GM23338 (cell line): Measurements from ENCODE around the gene RASL12. TPM values are rescaled to one million over a fixed set of nuclear protein-coding genes. Genes with fewer than 3 reads are reported as not detected.

Experiments
- ATAC-seq: fragments of 200-7000 bp; cut with Tn5 transposase; 3 replicates; pipeline ENCODE4 v1.9.1; 2020
- DNase-seq: peaks from one replicate; pipeline ENCODE4 v3.0.0-alpha.2; 2015; ENCODE audit warnings: low spot score
- H2AFZ ChIP-seq: fragments of 200-600 bp; sonication (generic); 2 replicates; pipeline ENCODE4 v1.8.0; 2016; ENCODE audit warnings: antibody characterized with exemption, mild to moderate bottlenecking, moderate library complexity
- H3F3A ChIP-seq: fragments of 200-600 bp; sonication (generic); replicated peaks from 2 replicates; pipeline ENCODE4 v1.8.0; 2017; ENCODE audit warnings: antibody characterized with exemption, mixed run types, low read depth
- H3K27ac ChIP-seq: fragments of 200-600 bp; sonication (generic); 2 replicates; pipeline ENCODE4 v1.6.1; 2016; ENCODE audit warnings: low read depth
- H3K27me3 ChIP-seq: fragments of 200-600 bp; sonication (generic); 2 replicates; pipeline ENCODE4 v1.8.0; 2016; ENCODE audit warnings: mild to moderate bottlenecking, mixed run types, moderate library complexity; ENCODE audit not compliant: insufficient read depth
- H3K36me3 ChIP-seq: fragments of 200-600 bp; sonication (generic); 2 replicates; pipeline ENCODE4 v1.8.0; 2016; ENCODE audit warnings: mild to moderate bottlenecking; ENCODE audit not compliant: insufficient read depth
- H3K4me1 ChIP-seq: fragments of 200-600 bp; sonication (generic); 2 replicates; pipeline ENCODE4 v1.8.0; 2016; ENCODE audit warnings: mild to moderate bottlenecking, moderate library complexity; ENCODE audit not compliant: insufficient read depth
- H3K4me2 ChIP-seq: fragments of 200-600 bp; sonication (generic); 2 replicates; pipeline ENCODE4 v1.7.1; 2017; ENCODE audit warnings: mixed run types
- H3K4me3 ChIP-seq: fragments of 200-600 bp; sonication (generic); 2 replicates; pipeline ENCODE4 v1.6.1; 2016; ENCODE audit warnings: mixed run types
- H3K79me2 ChIP-seq: fragments of 200-600 bp; sonication (generic); replicated peaks from 2 replicates; pipeline ENCODE4 v1.8.0; 2017; ENCODE audit warnings: mild to moderate bottlenecking; ENCODE audit not compliant: insufficient read depth
- H3K9me2 ChIP-seq: fragments of 200-600 bp; sonication (generic); 2 replicates; pipeline ENCODE4 v1.8.0; 2017; ENCODE audit not compliant: insufficient read depth
- H4K20me1 ChIP-seq: fragments of 200-600 bp; sonication (generic); replicated peaks from 2 replicates; pipeline ENCODE4 v1.8.0; 2017; ENCODE audit warnings: mild to moderate bottlenecking; ENCODE audit not compliant: insufficient read depth
- H3K27ac Mint-ChIP-seq: 2 replicates; pipeline ENCODE4 v1.8.0; 2020; ENCODE audit warnings: inconsistent platforms, mild to moderate bottlenecking, moderate library complexity, mixed read lengths
- H3K27me3 Mint-ChIP-seq: 3 replicates; pipeline ENCODE4 v1.8.0; 2022; ENCODE audit warnings: low read depth, mild to moderate bottlenecking, moderate library complexity, mixed read lengths, inconsistent platforms; ENCODE audit not compliant: insufficient read depth, poor library complexity
- H3K36me3 Mint-ChIP-seq: 3 replicates; pipeline ENCODE4 v1.8.0; 2021; ENCODE audit warnings: low read depth, mild to moderate bottlenecking, inconsistent platforms, moderate library complexity, mixed read lengths
- H3K4me1 Mint-ChIP-seq: 3 replicates; pipeline ENCODE4 v1.8.0; 2020; ENCODE audit warnings: mild to moderate bottlenecking, inconsistent platforms, mixed read lengths
- H3K4me3 Mint-ChIP-seq: 3 replicates; pipeline ENCODE4 v1.8.0; 2021; ENCODE audit warnings: moderate library complexity, mild to moderate bottlenecking, inconsistent platforms, mixed read lengths
- H3K9me3 Mint-ChIP-seq: 3 replicates; pipeline ENCODE4 v1.8.0; 2020; ENCODE audit warnings: moderate library complexity, mild to moderate bottlenecking, inconsistent platforms, mixed read lengths
- CREB1 ChIP-seq: fragments of 250-450 bp; sonication (Bioruptor Pico); IDR thresholded peaks from 2 replicates; pipeline ENCODE4 v1.5.0; 2020; ENCODE audit warnings: low read depth, mild to moderate bottlenecking, moderate library complexity
- CTCF ChIP-seq, 2 experiments: fragments of 200-600 bp in 1 of 2; sonication (generic) in 1 of 2; conservative IDR thresholded peaks; 2 replicates each; pipeline versions ENCODE4 v1.5.1 to v1.6.1; 2016 to 2017; ENCODE audit warnings: antibody characterized with exemption in 2 of 2, low read depth in 2 of 2, mild to moderate bottlenecking in 2 of 2, moderate library complexity in 1 of 2
- EZH2 ChIP-seq: fragments of 200-600 bp; sonication (generic); IDR thresholded peaks from one replicate; pipeline ENCODE4 v1.8.0; 2017; ENCODE audit warnings: antibody characterized with exemption, mild to moderate bottlenecking, low read depth; ENCODE audit not compliant: unreplicated experiment
- EZH2phosphoT487 ChIP-seq: fragments of 200-600 bp; sonication (generic); IDR thresholded peaks from one replicate; pipeline ENCODE4 v1.8.1; 2018; ENCODE audit warnings: antibody characterized with exemption; ENCODE audit not compliant: unreplicated experiment
- JUNB ChIP-seq: IDR thresholded peaks from one replicate; pipeline ENCODE4 v1.6.1; 2016; ENCODE audit warnings: antibody characterized with exemption; ENCODE audit not compliant: unreplicated experiment
- NANOG ChIP-seq: IDR thresholded peaks from 2 replicates; pipeline ENCODE4 v1.6.1; 2016; ENCODE audit warnings: antibody characterized with exemption, borderline replicate concordance
- STAT1 ChIP-seq: IDR thresholded peaks from one replicate; pipeline ENCODE4 v1.6.1; 2016; ENCODE audit warnings: antibody characterized with exemption; ENCODE audit not compliant: unreplicated experiment
- ZNF114 ChIP-seq: fragments of 250-450 bp; sonication (Bioruptor Pico); IDR thresholded peaks from 2 replicates; pipeline ENCODE4 v1.5.0; 2020; ENCODE audit warnings: mild to moderate bottlenecking, moderate library complexity
- ZNF331 ChIP-seq: fragments of 250-450 bp; sonication (Bioruptor Pico); IDR thresholded peaks from 2 replicates; pipeline ENCODE4 v1.5.0; 2020; ENCODE audit warnings: low read depth, mild to moderate bottlenecking, moderate library complexity
- polyA plus RNA-seq: library from polyadenylated mRNA; unstranded; fragments of >200 nt; fragmentation: Nextera tagmentation; extraction: Ambion mirVana; gene quantifications from 2 replicates; pipeline ENCODE4 v1.2.1, GENCODE V29; 2016
- total RNA-seq: library from RNA; depleted of rRNA; stranded (reverse); fragments of >200 nt; shearing (Covaris generic); gene quantifications from 2 replicates; pipeline ENCODE4 v1.2.3, GENCODE V29; 2014
- TF ChIP-seq, protein P1 (sequence below): fragments of 250-450 bp; sonication (Bioruptor Pico); IDR thresholded peaks from 2 replicates; pipeline ENCODE4 v1.5.0; 2020; ENCODE audit warnings: mild to moderate bottlenecking, moderate library complexity

RASL12 gene
- total and polyA plus RNA-seq, 2 experiments from 2014 or later: 4.5 to 27.7 TPM

DNA sequence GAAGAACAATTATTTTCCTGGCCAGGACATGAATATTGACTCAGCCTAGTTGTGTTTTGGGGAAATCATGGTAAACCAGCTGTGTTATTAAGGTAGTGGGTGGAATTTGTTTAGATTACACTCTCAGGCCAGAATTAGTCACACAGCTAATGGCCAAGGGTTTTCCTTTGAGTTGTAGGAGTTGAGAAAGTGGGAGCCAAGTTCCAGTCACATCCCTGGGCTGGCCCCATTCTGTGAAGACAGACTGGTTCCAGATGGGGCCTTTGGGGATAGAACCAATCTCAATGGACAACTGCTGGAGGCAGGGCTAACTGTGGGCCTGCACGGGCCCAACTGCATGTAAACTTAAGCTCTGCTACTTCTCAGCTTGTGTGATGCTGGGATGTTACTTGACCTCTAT is 1.4 kb upstream of the RASL12 start (continued):
- TF ChIP-seq, protein P1, sequence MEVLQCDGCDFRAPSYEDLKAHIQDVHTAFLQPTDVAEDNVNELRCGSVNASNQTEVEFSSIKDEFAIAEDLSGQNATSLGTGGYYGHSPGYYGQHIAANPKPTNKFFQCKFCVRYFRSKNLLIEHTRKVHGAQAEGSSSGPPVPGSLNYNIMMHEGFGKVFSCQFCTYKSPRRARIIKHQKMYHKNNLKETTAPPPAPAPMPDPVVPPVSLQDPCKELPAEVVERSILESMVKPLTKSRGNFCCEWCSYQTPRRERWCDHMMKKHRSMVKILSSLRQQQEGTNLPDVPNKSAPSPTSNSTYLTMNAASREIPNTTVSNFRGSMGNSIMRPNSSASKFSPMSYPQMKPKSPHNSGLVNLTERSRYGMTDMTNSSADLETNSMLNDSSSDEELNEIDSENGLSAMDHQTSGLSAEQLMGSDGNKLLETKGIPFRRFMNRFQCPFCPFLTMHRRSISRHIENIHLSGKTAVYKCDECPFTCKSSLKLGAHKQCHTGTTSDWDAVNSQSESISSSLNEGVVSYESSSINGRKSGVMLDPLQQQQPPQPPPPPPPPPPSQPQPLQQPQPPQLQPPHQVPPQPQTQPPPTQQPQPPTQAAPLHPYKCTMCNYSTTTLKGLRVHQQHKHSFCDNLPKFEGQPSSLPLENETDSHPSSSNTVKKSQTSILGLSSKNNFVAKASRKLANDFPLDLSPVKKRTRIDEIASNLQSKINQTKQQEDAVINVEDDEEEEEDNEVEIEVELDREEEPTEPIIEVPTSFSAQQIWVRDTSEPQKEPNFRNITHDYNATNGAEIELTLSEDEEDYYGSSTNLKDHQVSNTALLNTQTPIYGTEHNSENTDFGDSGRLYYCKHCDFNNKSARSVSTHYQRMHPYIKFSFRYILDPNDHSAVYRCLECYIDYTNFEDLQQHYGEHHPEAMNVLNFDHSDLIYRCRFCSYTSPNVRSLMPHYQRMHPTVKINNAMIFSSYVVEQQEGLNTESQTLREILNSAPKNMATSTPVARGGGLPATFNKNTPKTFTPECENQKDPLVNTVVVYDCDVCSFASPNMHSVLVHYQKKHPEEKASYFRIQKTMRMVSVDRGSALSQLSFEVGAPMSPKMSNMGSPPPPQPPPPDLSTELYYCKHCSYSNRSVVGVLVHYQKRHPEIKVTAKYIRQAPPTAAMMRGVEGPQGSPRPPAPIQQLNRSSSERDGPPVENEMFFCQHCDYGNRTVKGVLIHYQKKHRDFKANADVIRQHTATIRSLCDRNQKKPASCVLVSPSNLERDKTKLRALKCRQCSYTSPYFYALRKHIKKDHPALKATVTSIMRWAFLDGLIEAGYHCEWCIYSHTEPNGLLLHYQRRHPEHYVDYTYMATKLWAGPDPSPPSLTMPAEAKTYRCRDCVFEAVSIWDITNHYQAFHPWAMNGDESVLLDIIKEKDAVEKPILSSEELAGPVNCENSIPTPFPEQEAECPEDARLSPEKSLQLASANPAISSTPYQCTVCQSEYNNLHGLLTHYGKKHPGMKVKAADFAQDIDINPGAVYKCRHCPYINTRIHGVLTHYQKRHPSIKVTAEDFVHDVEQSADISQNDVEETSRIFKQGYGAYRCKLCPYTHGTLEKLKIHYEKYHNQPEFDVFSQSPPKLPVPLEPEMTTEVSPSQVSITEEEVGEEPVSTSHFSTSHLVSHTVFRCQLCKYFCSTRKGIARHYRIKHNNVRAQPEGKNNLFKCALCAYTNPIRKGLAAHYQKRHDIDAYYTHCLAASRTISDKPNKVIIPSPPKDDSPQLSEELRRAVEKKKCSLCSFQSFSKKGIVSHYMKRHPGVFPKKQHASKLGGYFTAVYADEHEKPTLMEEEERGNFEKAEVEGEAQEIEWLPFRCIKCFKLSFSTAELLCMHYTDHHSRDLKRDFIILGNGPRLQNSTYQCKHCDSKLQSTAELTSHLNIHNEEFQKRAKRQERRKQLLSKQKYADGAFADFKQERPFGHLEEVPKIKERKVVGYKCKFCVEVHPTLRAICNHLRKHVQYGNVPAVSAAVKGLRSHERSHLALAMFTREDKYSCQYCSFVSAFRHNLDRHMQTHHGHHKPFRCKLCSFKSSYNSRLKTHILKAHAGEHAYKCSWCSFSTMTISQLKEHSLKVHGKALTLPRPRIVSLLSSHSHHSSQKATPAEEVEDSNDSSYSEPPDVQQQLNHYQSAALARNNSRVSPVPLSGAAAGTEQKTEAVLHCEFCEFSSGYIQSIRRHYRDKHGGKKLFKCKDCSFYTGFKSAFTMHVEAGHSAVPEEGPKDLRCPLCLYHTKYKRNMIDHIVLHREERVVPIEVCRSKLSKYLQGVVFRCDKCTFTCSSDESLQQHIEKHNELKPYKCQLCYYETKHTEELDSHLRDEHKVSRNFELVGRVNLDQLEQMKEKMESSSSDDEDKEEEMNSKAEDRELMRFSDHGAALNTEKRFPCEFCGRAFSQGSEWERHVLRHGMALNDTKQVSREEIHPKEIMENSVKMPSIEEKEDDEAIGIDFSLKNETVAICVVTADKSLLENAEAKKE: no peak
- TF ChIP-seq STAT1 (no peak), EZH2phosphoT487 (no peak), ZNF114 (CRISPR knock-in tag) (no peak)

DNA sequence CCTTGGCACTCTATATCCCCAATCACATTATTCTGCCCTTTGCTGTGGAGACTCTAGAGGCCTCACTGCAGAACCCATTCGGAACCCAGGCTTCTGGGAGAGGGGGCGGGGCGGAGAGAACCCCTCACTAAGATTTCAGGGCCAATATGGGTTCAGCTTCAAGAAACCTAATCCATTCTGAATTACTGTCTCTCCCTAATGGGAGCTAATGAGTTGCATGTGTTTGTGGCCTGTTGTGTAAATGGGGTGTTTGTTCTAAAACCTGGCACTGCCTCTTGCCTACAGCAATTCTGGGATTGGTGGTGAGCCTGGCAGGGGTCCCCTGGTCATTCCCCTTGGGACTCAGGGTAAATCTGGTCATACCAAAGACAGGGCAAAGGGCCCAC is 605 bp upstream of the RASL12 start:
- no peaks in the 10 kb centered on the region for H3K36me3 ChIP-seq
- H3K9me3 Mint-ChIP-seq: peaks cover 5% of the 10 kb centered on the region; the same call in 1 of the 3 replicates
- no peaks in the 10 kb centered on the region; the same call in 2 of the 3 replicates for H3K36me3 Mint-ChIP-seq
- H2AFZ ChIP-seq: peak overlapping the region; percentile 99
- no peak for DNase-seq
- H3F3A ChIP-seq: peaks cover 5% of the 10 kb centered on the region; the same call in 1 of the 2 replicates
- no peaks in the 10 kb centered on the region for H3K79me2 ChIP-seq
- H3K27ac ChIP-seq: no peak overlapping the region
- 0 out of 2 replicates have a peak, but pooled peaks cover 3% of the 10 kb centered on the region for H4K20me1 ChIP-seq
- no peaks in the 10 kb centered on the region for H3K9me2 ChIP-seq
- H3K4me1 Mint-ChIP-seq: peaks cover 23% of the 10 kb centered on the region
- H3K4me3 ChIP-seq: peak overlapping the region; percentile 73
- no peak for ATAC-seq
- H3K27me3 Mint-ChIP-seq: peaks cover 17% of the 10 kb centered on the region
- peaks cover 25% of the 10 kb centered on the region for H3K4me1 ChIP-seq
- peak overlapping the region; percentile 93 for H3K4me2 ChIP-seq
- peak overlapping the region; percentile 69 for H3K4me3 Mint-ChIP-seq
- H3K27ac Mint-ChIP-seq: no peak overlapping the region
- H3K27me3 ChIP-seq: peaks cover 11% of the 10 kb centered on the region
- TF ChIP-seq ZNF114 (CRISPR knock-in tag): no peak
- no peak for TF ChIP-seq JUNB
- TF ChIP-seq EZH2: no peak
- no peak for TF ChIP-seq EZH2phosphoT487
- TF ChIP-seq NANOG: no peak
- no peak for TF ChIP-seq ZNF331 (CRISPR knock-in tag)
- no peak for TF ChIP-seq CTCF (conservative IDR thresholded peaks at IDR 0.05; ENCODE audit: low read depth in 2 of 2)
- no peak for TF ChIP-seq CREB1 (CRISPR knock-in tag)
